Omental fat pad (tissue), 4 donors: ENCODE results near the gene LY9. TPM values are rescaled to one million over a fixed set of nuclear protein-coding genes. Genes with fewer than 3 reads are reported as not detected.
"Not testable (repeated sequence)": the region's sequence is repeated elsewhere in the genome, so short reads cannot be mapped to it uniquely, and the experiment has no call there.

Source experiments
- ATAC-seq: fragments of 150-250 bp; one replicate; pipeline ENCODE4 v1.9.1; 2016; ENCODE audit warnings: mild to moderate bottlenecking, moderate library complexity; ENCODE audit not compliant: low FRiP score
- DNase-seq: peaks from one replicate; pipeline ENCODE4 v3.0.0-alpha.2; 2019; ENCODE audit warnings: low spot score
- CTCF ChIP-seq, 3 donors: fragments of 450-650 bp; IDR thresholded peaks; one replicate each; pipeline ENCODE4 v1.5.1; 2016 to 2017; ENCODE audit warnings: antibody characterized with exemption in 3 of 3, mild to moderate bottlenecking in 3 of 3, moderate library complexity in 2 of 3
- total RNA-seq, 4 donors: library from RNA; depleted of rRNA; stranded (reverse); fragments of >200 nt; gene quantifications; one replicate each; pipeline ENCODE4 v1.1.0, GENCODE V29; 2016

The LY9 gene
- total RNA-seq, 4 donors from 2014 or later, result 0.95 to 3.2 (median 1.4) TPM

GRCh38 chr1:160863061-160863773 lies 67.2 kb downstream of the LY9 start:
- DNase-seq (no peak), ATAC-seq (no peak)
- no peak for TF ChIP-seq CTCF (IDR thresholded peaks at IDR 0.05)

DNA sequence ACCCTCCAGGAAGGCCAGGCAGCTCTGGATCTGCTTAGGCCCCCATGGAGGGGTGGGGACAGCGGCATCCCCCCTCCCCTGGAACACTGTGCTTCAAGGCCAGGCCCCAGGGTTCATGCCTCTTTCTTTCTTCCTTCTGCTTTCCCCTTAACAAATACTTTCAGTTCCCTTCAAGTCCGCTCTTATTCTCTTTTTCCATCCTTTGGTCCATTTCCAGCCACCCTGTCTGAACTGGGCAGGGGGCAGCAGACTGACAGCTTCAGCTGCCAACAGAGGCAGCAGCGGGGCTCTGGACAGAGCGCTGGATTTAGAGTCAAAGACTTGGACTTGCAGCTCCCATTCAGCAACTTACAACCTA lies 67.8 kb downstream of the LY9 start:
- no peak for DNase-seq
- TF ChIP-seq CTCF (IDR thresholded peaks at IDR 0.05), result no peak
- ATAC-seq, result no peak

DNA sequence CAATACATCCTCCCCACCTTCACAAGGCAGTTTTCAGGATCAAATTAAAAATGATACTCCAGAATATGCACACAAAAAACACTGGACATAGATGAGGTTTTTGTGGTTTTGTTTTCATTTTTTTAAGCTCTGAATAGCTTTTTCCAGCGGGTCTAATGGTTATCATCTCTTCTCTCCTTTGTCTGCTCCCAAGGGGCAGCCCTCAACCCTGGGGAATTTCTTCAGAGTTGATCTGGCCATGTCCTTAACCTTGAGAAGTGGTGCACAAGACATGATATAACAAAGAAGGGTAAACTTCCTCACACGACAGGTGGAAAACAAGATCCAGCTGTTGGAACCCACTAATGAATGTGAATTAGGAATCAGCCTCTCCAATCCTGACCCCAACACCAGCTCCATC lies 68.2 kb downstream of the LY9 start:
- no peak for DNase-seq
- TF ChIP-seq CTCF (IDR thresholded peaks at IDR 0.05), result no peak
- no peak for ATAC-seq

- no peak for DNase-seq
- TF ChIP-seq CTCF (IDR thresholded peaks at IDR 0.05), result no peak
- no peak for ATAC-seq
Observed at GRCh38 chr1:160865337-160865736, 69.4 kb downstream of the LY9 start.

GRCh38 chr1:160866001-160866694 lies 70.2 kb downstream of the LY9 start:
- ATAC-seq, result no peak
- DNase-seq, result no peak
- no peak for TF ChIP-seq CTCF (IDR thresholded peaks at IDR 0.05)

DNA sequence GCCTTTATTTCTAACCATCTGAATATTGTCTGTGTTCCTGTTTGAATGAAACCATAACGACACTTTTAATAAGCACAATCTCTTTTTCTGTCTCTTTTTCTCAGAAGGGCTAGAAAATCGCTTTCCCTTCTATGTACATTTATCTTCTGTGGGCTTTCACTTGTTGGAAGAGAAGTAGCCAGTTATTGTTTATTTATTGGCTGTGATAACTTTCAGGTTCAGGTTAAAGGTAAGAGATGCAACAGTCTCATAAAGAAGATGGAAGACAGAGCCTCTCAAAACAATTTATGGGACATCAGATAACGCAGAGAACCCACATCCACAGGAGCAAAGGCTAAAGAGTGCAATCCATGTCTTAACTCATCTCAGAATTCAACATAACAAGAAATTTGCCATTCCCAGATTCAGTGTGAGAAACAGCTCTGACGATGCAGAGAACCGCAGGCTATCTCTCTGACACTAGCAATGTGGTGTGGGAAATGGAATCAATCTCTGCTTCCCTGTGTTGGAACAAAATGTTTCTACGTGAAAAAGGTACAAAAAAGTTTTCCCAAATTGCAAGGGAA lies 70.8 kb downstream of the LY9 start:
- TF ChIP-seq CTCF (IDR thresholded peaks at IDR 0.05), result no peak
- DNase-seq (no peak), ATAC-seq (no peak)

DNA sequence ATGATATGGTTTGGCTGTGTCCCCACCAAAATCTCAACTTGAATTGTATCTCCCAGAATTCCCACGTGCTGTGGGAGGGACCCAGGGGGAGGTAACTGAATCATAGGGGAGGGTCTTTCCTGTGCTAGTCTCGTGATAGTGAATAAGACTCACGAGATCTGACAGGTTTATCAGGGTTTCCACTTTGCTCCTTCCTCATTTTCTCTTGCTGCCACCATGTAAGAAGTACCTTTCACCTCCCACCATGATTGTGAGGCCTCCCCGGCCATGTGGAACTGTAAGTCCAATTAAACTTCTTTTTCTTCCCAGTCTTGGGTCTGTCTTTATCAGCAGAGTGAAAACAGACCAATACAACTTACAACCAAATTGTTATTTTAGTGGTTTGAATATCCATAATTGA lies 71.7 kb downstream of the LY9 start:
- not testable (repeated sequence) for ATAC-seq, DNase-seq
